NCI-H1417 treated with DMSO at 0.1 percent for 48 hours (cell line): ENCODE results near the gene EN2.

Experiments
- DNase-seq: peaks from one replicate; lab custom pipeline; 2025; lab: John Stamatoyannopoulos, UW

Gene EN2

GRCh38 chr7:155509359-155509724, 51.4 kb downstream of the EN2 start:
- no peak for DNase-seq

GRCh38 chr7:155509725-155510551, 52.0 kb downstream of the EN2 start:
- DNase-seq: no peak

GRCh38 chr7:155510975-155511701, 53.2 kb downstream of the EN2 start:
- DNase-seq: no peak

DNA sequence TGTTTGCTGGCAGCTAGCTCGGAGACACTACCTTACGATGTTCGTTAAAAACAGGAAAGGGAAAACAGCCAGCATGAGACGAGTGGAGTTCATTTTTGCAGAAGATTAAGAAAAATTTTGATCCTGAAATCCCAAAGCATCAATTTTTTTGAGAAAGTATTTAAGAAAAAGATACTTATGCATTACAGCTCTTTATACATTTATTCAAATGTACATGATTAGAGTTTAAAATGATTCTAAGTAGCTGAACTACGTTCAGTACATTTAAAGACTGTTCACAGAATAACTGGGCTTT, 53.7 kb downstream of the EN2 start:
- no peak for DNase-seq

GRCh38 chr7:155512246-155512887, 54.4 kb downstream of the EN2 start:
- DNase-seq: no peak

DNA sequence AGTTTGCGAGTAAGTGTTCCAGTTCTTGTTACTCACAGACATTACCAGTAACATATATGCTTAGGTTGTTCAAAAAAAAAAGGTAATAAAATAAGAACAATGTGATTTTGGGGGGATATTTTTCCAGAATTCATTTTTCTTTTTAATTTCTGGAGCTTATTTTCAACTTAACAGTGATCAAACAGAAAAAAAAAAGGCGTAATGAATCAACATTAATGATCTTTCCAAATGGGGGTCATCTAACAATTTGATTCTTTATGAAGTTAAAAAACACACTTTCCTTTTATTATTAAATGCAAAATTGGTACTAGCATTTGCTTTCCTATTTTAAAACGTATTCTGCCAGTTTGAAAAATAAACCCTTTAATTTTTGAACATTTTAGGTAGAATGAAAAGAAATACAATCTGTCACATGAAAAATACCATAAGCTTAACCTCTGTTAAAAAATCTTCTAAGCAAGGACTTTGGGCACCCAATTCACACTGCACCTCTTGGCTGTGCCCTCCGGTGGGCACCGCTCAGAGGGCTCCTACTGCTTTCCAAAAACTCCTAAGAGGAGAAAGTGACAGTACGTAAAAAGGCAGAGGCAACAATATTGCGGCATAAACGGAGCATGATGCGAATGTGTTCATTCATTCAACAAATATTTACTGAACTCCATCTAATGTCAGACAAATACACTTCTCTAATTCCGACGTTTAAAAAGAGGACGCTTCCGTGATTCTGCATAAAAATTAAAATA, 55.8 kb downstream of the EN2 start:
- no peak for DNase-seq

DNA sequence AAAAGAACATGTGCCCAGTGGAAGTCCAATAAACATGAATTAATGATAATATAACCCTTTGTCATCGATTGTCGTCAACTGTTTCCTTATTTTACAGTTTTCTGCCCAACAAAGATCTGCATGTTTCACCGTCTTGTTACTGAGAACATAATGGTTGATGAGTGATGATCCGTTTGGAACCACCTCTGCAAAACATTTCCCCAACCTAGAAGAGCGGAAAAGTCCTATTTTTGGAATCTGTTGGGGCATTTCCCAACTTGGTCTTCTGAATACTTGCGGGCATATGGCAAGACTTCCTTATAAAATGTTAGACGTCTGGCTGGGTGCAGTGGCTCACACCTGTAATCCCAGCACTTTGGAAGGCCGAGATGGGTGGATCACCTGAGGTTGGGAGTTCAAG, 56.4 kb downstream of the EN2 start:
- DNase-seq: no peak
